Activated naive CD4-positive, alpha-beta T cell treated with anti-CD3 and anti-CD28 coated beads, Interleukin-2, amount 50 U/mL, for 24 hours (primary cell): Measurements from ENCODE around the gene EHD1.

Source experiments
- H3K27ac Mint-ChIP-seq: one replicate; pipeline ENCODE4 v1.8.0; 2021; ENCODE audit warnings: mild to moderate bottlenecking, mixed read lengths
- H3K27me3 Mint-ChIP-seq: one replicate; pipeline ENCODE4 v1.8.0; 2021; ENCODE audit warnings: mixed read lengths
- H3K36me3 Mint-ChIP-seq: one replicate; pipeline ENCODE4 v1.8.0; 2021; ENCODE audit warnings: mixed read lengths
- H3K4me1 Mint-ChIP-seq: one replicate; pipeline ENCODE4 v1.8.0; 2021; ENCODE audit warnings: mixed read lengths
- H3K4me3 Mint-ChIP-seq: one replicate; pipeline ENCODE4 v1.8.0; 2021; ENCODE audit warnings: mild to moderate bottlenecking, mixed read lengths
- H3K9me3 Mint-ChIP-seq: one replicate; pipeline ENCODE4 v1.8.0; 2021; ENCODE audit warnings: mixed read lengths

EHD1 gene

DNA sequence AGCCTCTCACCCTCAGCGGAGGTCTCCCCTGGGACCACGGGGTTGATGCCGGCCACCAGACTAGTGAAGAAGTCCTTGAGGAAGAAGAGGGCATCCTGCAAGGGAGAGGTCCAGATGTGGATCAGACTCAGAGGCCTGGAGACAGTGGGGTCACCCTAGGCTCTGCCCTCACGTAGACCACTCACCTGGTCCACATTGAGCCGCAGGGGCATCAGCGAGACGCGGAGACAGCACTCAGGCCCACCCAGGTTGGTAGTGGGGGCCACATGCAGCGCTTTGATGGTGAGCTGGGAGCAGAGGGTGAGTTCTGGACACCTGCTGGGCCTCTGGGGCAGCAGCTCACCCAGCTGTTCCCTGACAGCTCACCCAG lies 19.6 kb upstream of the EHD1 start:
- no peak overlapping the region for H3K27ac Mint-ChIP-seq
- no peaks in the 10 kb centered on the region for H3K9me3 Mint-ChIP-seq
- H3K4me1 Mint-ChIP-seq: peaks cover 12% of the 10 kb centered on the region
- H3K4me3 Mint-ChIP-seq: no peak overlapping the region
- peaks cover 4% of the 10 kb centered on the region for H3K36me3 Mint-ChIP-seq
- H3K27me3 Mint-ChIP-seq: no peaks in the 10 kb centered on the region

DNA sequence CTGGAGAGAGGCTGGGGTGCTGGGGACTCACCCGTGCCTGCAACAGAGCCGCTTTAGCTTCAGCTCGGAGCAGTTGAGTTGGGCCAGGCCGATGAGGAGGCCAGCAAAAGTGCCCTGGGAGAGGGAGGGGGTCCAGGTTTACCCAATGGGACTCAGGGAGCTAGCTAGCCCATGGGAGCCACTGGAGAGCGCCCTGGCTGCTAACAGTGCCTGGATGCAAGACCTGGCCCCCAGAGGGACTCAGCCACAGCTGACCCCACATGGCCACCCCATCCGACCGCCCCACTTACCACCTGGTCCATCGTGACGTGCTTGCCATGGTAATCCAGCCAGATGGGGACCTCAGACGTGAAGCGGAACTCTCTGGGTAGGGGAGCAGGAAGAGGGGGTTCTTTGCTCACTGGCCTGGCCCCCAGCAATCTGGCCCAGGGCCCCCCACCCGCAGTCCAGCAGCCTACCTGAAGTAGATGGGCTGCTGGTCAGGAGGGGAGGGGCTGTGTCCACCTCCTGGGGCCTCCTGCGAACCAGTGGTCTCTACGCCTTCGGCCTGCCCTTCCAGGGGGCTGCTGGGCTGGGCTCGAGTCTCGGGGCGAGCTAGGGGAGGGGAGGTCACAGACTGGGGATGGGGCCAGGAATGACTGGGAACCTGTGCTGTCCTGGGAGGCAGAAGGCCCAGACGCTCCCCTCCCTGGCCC lies 19.1 kb upstream of the EHD1 start:
- Mint-ChIP-seq H3K4me3 (no peak overlapping the region), H3K36me3 (peaks cover 4% of the 10 kb centered on the region), H3K9me3 (no peaks in the 10 kb centered on the region), H3K4me1 (peaks cover 12% of the 10 kb centered on the region), H3K27me3 (no peaks in the 10 kb centered on the region), H3K27ac (no peak overlapping the region)

DNA sequence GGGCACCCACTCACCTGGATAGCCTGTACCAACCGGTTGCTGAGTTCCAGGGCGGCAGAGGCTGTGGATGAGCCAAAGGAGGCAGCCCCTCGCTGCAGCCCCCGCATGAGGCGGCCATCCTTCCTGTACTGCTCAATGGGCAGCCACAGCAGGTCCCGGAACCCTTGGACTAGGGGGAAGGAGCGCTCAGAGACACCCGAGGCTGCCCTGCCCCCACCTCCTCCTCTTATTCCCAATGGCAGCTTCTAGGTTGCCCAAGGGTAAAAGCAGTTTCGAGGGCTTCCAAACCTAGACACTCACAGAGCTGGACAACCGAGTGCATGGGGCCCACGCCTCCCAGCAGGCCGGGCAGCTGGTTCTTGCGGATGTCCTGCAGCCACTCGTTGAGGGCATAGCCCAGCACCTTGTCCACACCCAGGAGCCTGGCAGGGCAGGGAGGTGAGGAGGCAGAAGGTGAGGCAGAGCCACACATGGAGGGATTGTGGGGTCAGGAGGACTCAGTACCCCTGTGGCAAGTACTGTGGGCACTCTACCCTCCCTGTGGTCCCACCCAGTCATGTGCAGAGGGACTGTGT lies 18.1 kb upstream of the EHD1 start:
- H3K36me3 Mint-ChIP-seq: peaks cover 2% of the 10 kb centered on the region
- H3K4me3 Mint-ChIP-seq: no peak overlapping the region
- no peaks in the 10 kb centered on the region for H3K27me3 Mint-ChIP-seq
- H3K9me3 Mint-ChIP-seq: no peaks in the 10 kb centered on the region
- peaks cover 9% of the 10 kb centered on the region for H3K4me1 Mint-ChIP-seq
- H3K27ac Mint-ChIP-seq: no peak overlapping the region

DNA sequence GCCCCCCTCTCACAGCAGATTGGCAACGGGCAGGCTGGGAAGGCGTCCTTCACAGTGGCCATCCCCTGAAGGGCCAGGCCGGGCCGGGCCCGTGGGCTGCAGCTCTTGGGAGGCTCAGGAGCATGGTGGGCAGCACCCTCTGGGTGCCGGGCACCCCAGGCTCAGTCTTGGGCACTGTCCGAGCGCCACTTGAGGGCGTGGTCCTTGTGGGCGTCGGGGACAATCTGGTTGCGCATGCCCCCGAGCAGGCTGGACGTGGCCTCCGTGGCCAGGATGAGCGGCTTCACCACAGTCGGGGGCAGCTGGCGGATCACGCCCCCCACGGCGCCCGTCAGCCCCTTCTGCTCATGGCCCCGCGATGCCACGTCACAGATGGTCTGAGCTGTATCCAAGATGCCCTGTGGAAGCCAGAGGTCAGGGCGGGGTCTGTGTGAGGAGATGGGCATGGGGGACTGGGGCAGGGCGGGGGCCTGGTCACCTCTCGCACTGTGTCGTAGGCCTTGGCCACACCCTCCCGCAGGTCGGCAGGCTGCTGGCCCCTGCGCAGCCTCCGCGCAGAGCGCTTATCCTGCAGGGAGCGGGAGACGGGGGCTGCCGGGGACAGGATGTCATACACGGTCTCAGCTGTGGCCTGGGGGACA lies 16.5 kb upstream of the EHD1 start:
- Mint-ChIP-seq H3K4me3 (no peak overlapping the region), H3K27ac (no peak overlapping the region), H3K27me3 (no peaks in the 10 kb centered on the region), H3K4me1 (peaks cover under 1% of the 10 kb centered on the region), H3K9me3 (no peaks in the 10 kb centered on the region), H3K36me3 (no peaks in the 10 kb centered on the region)

DNA sequence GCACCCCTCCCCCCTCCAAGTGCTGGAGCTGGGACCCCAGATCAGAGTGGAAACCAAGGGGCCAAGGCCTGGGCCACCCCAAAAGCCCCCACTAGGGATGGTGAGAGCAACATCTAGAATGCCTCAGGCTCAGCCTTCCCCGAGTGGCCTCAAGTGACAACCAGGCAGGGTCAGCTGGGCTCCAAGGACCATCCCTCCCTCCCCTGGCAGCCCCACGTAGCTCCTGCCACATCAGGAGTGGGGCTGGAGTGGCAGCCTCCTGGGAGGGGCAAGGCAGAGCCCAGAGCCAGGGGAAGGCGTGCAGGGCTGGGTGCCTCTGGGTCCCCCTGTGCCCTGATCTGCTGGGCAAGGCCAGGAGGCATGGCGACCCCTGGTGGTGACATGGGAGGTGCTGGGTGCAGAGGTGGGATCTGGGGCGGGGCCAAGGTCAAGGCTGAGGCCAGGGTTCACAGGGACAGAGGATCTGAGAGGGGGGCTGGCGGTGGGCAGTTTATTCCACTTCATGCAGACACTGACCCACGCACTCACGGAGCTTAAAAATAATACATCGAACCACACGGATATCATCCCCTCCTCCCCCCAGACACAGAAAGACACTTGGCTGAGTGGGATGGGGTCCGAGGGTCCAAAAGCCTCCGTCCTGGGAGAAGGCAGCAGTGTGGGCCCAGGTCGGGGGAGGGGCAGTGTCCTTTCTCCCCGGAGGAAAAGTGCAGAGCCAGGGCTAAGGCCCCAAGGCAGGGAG lies 15.8 kb upstream of the EHD1 start:
- Mint-ChIP-seq H3K4me3 (no peak overlapping the region), H3K4me1 (no peaks in the 10 kb centered on the region), H3K27me3 (no peaks in the 10 kb centered on the region), H3K9me3 (no peaks in the 10 kb centered on the region), H3K27ac (no peak overlapping the region), H3K36me3 (no peaks in the 10 kb centered on the region)

DNA sequence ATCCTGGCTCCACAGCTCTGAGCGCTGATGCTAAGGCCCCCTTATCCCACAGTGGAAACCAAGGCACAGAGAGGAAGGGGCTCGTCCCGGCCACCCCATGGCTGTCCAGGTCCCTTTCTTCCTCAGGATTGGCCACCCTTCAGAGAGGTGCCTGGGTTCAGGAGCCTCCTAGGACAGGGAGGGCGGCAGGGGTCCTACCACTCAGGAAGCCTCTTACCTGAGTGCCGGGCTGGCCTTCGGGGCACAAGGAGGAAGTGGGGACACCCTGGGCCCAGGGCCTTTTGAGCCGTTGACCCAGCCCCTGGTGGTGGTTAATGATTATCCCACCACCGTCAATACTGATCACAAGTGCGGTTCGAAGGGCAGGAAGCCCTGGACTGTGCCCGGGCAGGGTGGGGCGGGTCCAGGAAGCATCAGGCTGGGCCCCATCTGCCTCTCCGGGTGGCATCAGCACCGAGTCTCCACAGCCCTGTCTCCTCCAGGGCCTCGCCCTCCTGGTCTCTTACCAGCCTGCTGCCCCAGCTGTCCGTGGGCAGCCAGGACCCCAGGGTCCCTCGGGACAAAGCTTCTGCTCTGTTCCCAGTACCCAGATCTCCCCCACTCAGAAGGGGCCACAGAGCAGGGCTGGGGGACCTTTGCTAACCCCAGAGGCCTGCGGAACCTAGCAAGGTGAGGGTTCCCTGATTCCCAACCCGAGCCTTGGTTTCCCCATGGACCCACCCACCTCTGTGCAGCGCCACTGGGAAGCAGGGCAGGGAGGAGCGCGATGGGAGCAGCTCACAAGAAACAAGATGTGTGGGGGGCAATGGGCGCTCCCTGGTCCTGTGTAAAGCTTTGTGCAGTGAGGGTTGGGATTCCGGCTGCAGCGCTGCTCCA lies 15.0 kb upstream of the EHD1 start:
- Mint-ChIP-seq H3K4me3 (no peak overlapping the region), H3K36me3 (no peaks in the 10 kb centered on the region), H3K27me3 (no peaks in the 10 kb centered on the region), H3K4me1 (peaks cover under 1% of the 10 kb centered on the region), H3K27ac (no peak overlapping the region), H3K9me3 (no peaks in the 10 kb centered on the region)

DNA sequence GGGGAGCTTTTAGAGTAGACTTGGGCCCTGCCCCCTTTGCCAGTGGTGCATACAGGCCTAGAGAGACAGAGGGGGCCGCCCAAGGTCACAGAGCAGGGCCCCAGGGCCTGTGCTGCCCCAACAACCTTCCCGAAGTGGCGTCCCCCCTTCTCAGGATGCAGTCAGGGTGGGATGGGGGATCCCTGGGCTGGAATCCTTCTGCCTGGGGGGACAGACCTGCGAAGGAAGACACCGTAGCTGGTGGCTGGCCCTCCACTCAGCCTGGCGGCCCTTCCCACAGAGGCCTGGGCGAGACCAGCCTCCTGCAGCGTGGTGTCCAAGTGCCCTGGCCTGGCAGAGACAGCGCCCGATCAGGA lies 14.4 kb upstream of the EHD1 start:
- no peaks in the 10 kb centered on the region for H3K27me3 Mint-ChIP-seq
- no peaks in the 10 kb centered on the region for H3K9me3 Mint-ChIP-seq
- no peaks in the 10 kb centered on the region for H3K36me3 Mint-ChIP-seq
- no peak overlapping the region for H3K27ac Mint-ChIP-seq
- H3K4me1 Mint-ChIP-seq: peaks cover 6% of the 10 kb centered on the region
- no peak overlapping the region for H3K4me3 Mint-ChIP-seq

DNA sequence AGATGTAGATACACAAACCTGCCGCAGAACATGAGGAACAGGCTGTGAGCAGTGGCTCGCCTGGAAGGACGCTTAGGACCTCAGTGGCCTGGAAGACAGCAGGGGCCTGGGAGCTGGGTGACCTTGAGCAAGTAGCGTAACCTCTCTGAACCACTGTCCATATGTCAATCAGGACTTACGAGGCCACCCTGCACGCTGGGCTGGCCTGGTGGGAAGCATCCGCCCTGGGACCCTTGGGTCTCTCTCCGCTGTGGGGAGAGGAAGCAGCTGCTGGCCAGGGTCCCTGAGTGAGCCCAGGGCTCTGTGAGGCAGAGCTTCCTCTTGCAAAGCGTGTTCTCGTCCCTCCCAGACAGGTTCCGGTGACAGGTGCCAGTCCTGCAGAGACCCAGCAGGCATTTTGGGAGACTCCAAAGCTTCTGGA lies 14.0 kb upstream of the EHD1 start:
- H3K27ac Mint-ChIP-seq: no peak overlapping the region
- peaks cover 8% of the 10 kb centered on the region for H3K4me1 Mint-ChIP-seq
- H3K36me3 Mint-ChIP-seq: no peaks in the 10 kb centered on the region

DNA sequence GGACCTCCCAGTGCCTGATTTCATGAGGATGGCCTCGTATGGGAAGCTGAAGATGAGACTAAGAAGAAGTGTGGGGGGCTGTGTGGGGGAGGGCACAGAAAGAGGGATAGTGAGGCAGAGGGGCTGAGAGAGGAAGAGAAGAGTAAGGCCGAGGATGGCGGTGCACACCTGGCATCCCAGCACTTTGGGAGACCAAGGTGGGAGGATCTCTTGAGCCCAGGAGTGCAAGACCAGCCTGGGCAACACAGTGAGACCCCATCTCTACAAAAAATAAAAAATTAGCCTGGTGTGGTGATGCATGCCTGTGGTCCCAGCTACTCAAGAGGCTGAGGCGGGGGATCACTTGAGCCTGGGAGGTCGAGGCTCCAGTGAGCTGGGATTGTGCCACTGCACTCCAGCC lies 13.5 kb upstream of the EHD1 start:
- no peak overlapping the region for H3K27ac Mint-ChIP-seq
- H3K9me3 Mint-ChIP-seq: no peaks in the 10 kb centered on the region
- no peak overlapping the region for H3K4me3 Mint-ChIP-seq
- peaks cover 11% of the 10 kb centered on the region for H3K4me1 Mint-ChIP-seq
- no peaks in the 10 kb centered on the region for H3K36me3 Mint-ChIP-seq
- H3K27me3 Mint-ChIP-seq: no peaks in the 10 kb centered on the region

More for the DNA sequence above, 14.0 kb upstream of the EHD1 start:
- no peaks in the 10 kb centered on the region for H3K27me3 Mint-ChIP-seq
- H3K9me3 Mint-ChIP-seq: no peaks in the 10 kb centered on the region
- no peak overlapping the region for H3K4me3 Mint-ChIP-seq

DNA sequence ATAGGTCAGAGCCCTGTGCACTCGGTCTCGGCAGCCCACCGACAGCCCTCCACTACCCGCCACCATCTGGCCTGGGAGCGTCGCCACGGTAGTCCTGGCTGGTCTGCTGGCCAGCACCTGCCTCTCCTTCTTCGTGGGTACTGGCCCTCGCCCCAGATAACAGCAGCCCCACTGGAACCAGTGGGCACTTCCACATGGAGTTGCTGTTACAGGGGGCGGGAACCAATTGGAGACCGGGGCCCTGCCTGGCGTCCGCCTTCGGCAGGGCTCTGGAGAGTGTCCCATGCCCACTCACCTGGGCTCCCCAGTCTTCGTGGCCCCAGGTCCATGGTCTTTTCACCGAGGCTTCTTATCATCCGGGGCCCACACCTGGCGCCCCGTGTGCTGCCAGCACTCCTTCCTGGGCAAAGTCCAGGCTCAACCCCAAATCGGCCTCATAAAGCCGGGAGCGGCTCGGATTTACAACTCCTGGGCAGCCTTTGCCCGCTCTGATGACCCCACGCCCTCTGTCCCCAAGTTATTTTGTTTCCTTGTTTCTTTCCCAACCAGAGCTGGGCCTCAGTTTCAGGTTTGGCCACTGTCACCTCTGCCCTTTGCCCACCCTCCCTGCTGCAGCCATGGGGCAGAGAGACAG lies 12.9 kb upstream of the EHD1 start:
- no peak overlapping the region for H3K27ac Mint-ChIP-seq
- H3K4me1 Mint-ChIP-seq: peaks cover 11% of the 10 kb centered on the region
- no peak overlapping the region for H3K4me3 Mint-ChIP-seq
- H3K27me3 Mint-ChIP-seq: no peaks in the 10 kb centered on the region
- H3K36me3 Mint-ChIP-seq: no peaks in the 10 kb centered on the region
- no peaks in the 10 kb centered on the region for H3K9me3 Mint-ChIP-seq

DNA sequence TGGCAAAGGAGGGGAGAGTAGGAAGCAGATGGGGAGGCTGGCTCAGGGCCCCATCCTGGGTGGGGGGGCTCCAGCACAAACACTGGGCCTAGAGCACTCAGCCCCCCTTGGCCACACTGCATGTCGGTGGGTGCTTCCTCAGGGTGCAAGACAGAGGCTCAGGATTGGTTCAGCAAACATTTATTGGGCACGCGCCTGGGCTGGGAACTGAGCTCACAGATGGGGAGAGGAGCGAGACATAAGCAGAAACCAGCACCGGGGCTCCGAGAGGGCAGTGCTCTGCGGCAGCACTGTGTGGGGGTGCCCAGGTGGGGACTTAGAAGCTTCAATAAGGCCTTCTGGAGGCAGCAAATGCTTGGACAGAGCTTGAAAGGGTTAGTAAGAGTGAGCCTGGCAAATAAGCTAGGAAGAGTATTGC lies 12.1 kb upstream of the EHD1 start:
- H3K27ac Mint-ChIP-seq: no peak overlapping the region
- no peaks in the 10 kb centered on the region for H3K36me3 Mint-ChIP-seq
- H3K4me1 Mint-ChIP-seq: peaks cover 19% of the 10 kb centered on the region
- H3K9me3 Mint-ChIP-seq: no peaks in the 10 kb centered on the region
- H3K27me3 Mint-ChIP-seq: no peaks in the 10 kb centered on the region
- H3K4me3 Mint-ChIP-seq: no peak overlapping the region

DNA sequence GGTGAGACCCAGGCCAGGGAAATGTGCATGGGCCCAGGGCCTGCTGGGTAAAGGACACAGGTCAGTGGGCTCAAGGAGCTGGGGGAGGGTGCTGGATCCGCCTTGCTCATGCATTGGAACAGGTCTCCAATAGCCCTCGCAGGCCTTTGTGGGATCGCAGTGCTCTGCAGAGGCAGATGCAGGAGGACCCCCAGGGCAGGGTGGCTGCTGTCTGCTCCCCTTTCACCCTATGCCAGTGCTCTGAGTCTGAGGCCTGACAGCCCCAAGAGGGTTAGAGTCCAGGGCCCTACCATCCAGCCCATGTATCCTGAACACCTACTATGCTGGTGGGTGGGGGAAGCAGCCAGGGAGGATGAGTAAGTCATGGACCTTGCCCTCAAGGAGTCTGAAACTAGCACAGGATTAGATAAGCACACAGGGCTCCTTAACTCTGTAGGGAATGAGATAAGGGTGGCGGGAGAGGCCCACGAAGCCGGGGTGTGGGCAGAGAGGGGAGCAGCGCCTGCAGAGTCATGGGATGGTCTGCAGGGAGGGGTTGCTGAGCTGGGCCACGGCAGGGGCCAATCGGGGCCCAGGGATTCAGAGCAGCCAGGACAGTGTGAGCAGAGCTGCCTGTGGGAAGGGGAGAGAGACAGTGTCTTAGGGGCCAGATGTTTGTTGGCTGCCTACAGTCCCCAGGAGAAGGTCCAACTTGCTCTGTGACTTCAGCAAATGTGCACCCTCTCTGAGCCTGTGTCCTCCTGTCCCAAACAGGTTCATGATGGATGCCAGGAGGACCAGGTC lies 10.5 kb upstream of the EHD1 start:
- no peaks in the 10 kb centered on the region for H3K36me3 Mint-ChIP-seq
- H3K4me1 Mint-ChIP-seq: peaks cover 30% of the 10 kb centered on the region
- no peaks in the 10 kb centered on the region for H3K27me3 Mint-ChIP-seq
- H3K27ac Mint-ChIP-seq: no peak overlapping the region
- H3K4me3 Mint-ChIP-seq: no peak overlapping the region
- H3K9me3 Mint-ChIP-seq: no peaks in the 10 kb centered on the region

DNA sequence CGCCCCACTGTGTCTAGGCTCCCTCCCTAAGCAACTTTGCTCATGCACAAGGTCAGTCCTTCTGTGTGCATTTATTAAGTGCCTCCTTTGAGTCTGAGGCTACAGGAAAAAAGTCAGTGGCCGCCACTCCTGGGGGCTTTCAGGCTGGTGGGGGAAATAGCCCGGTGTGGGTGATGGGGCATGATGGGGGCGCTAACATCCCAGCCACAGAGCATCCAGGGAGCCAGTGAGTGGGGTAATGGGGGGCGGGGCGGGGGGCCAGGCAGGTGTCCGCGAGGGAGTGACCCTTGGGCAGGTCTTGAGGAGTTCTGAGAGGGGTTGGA lies 9.9 kb upstream of the EHD1 start:
- H3K36me3 Mint-ChIP-seq: no peaks in the 10 kb centered on the region
- H3K27me3 Mint-ChIP-seq: no peaks in the 10 kb centered on the region
- H3K27ac Mint-ChIP-seq: peak overlapping the region; percentile 88
- peaks cover 30% of the 10 kb centered on the region for H3K4me1 Mint-ChIP-seq
- H3K4me3 Mint-ChIP-seq: peak overlapping the region; percentile 81
- H3K9me3 Mint-ChIP-seq: no peaks in the 10 kb centered on the region

DNA sequence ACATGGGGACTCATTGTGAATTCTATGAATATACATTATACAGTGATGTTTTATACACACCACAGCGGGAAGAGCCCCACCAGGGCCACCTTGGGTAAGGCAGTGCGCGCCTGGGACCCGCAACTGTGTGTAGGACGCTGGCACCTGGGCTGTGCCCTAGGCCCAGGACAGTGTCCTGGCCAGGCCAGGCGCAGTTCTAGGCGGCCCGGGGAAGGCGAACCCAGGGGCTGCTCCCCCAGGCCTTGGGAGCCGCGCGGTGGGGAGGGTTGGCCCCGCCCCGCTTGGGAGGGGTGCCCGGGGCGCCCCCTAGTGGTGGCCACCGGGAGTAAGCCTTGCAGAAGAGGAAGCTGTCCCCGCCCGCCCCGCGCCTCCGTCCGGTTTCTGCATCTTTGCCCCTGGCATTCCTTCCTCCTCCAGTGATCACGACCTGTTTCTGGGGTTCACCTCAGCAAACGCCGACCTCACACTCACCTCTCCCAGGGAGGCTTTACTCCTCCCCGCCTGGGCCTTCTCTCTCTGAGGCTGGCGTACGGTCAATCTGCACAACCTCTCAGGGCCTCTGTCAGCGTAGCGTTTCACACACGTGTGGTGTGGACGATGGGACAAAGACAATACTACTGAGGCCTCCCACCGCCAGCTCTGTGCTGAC lies 9.5 kb upstream of the EHD1 start:
- Mint-ChIP-seq H3K9me3 (no peaks in the 10 kb centered on the region), H3K4me1 (peaks cover 30% of the 10 kb centered on the region), H3K4me3 (peak overlapping the region; percentile 81), H3K36me3 (no peaks in the 10 kb centered on the region), H3K27me3 (no peaks in the 10 kb centered on the region), H3K27ac (peak overlapping the region; percentile 88)
